Transverse colon (tissue), 4 donors: ENCODE results near the gene KRTAP23-1. TPM values are rescaled to one million over a fixed set of nuclear protein-coding genes. Genes with fewer than 3 reads are reported as not detected.

Experiments
- DNase-seq: peaks from one replicate; pipeline ENCODE4 v3.0.0-alpha.2; 2019
- H3K27ac ChIP-seq, 4 donors: fragments of 200-600 bp; sonication (generic); 2 replicates each; pipeline ENCODE4 v1.5.1; 2016 to 2018; ENCODE audit warnings: inconsistent platforms in 4 of 4
- H3K27me3 ChIP-seq: fragments of 200-600 bp; sonication (generic); 2 replicates; pipeline ENCODE4 v1.5.1; 2017; ENCODE audit warnings: inconsistent platforms
- H3K36me3 ChIP-seq, 4 donors: fragments of 200-600 bp; sonication (generic); 2 replicates each; pipeline ENCODE4 v1.5.1; 2017 to 2019; ENCODE audit warnings: inconsistent platforms in 4 of 4
- H3K4me1 ChIP-seq, 4 donors: fragments of 200-600 bp; sonication (generic); 2 replicates each; pipeline ENCODE4 v1.5.1; 2017 to 2020; ENCODE audit warnings: inconsistent platforms in 4 of 4
- H3K4me3 ChIP-seq, 4 donors: fragments of 200-600 bp; sonication (generic); 1 replicate in 1 of 4; 2 replicates in 3 of 4; pipeline versions ENCODE4 v1.5.1 to v1.6.1; 2017 to 2019; ENCODE audit warnings: inconsistent platforms in 4 of 4
- H3K9me3 ChIP-seq, 2 donors: fragments of 200-600 bp; sonication (generic); 2 replicates each; pipeline ENCODE4 v1.5.1; 2017 to 2019; ENCODE audit warnings: inconsistent platforms in 2 of 2
- CTCF ChIP-seq, 5 experiments: fragments of 200-600 bp in 3 of 5; fragments of 450-650 bp in 2 of 5; sonication (generic) in 3 of 5; IDR thresholded peaks; 1 replicate in 2 of 5; 2 replicates in 3 of 5; pipeline ENCODE4 v1.5.1; 2016 to 2017; ENCODE audit warnings: antibody characterized with exemption in 5 of 5, inconsistent platforms in 3 of 5, mild to moderate bottlenecking in 2 of 5, moderate library complexity in 1 of 5
- EP300 ChIP-seq: sonication (generic); formaldehyde crosslinking; IDR thresholded peaks from one replicate; pipeline ENCODE4 v1.6.1; 2017; ENCODE audit warnings: antibody characterized with exemption, low read depth
- POLR2A ChIP-seq: fragments of 450-650 bp; IDR thresholded peaks from one replicate; pipeline ENCODE4 v1.6.1; 2016; ENCODE audit warnings: antibody characterized with exemption, mild to moderate bottlenecking, moderate library complexity
- POLR2AphosphoS5 ChIP-seq, 3 donors: sonication (generic); formaldehyde crosslinking; IDR thresholded peaks; one replicate each; pipeline ENCODE4 v1.6.1; 2016; ENCODE audit warnings: antibody characterized with exemption in 3 of 3
- WGBS, 2 donors: methylation state at CpG; one replicate each; pipeline ENCODE4 v1.1.5; 2018; ENCODE audit warnings: low coverage in 1 of 2; 5-methylcytosine and 5-hydroxymethylcytosine counted together
- in situ Hi-C, 4 donors: fragments of 200-750 bp; cut with MboI; loops; one replicate each; pipeline versions ENCODE4 v1.15.0 to v1.15.1; 2017; ENCODE audit warnings: low sequenced_read_pairs in 3 of 4, low pct_ligation_motif_present in 1 of 4, low pct_unique_long_range_greater_than_20kb in 1 of 4
- intact Hi-C: fragments of 100-400 bp; cut with DNase I; formaldehyde crosslinking; loops from one replicate; pipeline ENCODE4 v1.15.1; 2023; ENCODE audit warnings: low total_unique reads
- total RNA-seq, 4 donors: library from RNA; depleted of rRNA; stranded (reverse); fragments of >200 nt; gene quantifications; one replicate each; pipeline ENCODE4 v1.1.0, GENCODE V29; 2016

KRTAP23-1 gene
- total RNA-seq, 4 donors from 2014 or later = not detected

- DNase-seq = no peak
- WGBS, 2 donors = 67 to 72% methylated on average over 5 of the region's 5 CpGs
- Histone ChIP-seq H3K27me3 (no peaks in the 10 kb centered on the region), H3K4me3 (no peak within 1 kb of the TSS), H3K9me3 (no peaks in the 10 kb centered on the region), H3K36me3 (no peaks in the 10 kb centered on the region), H3K27ac (no peak within 1 kb of the TSS), H3K4me1 (no peaks in the 10 kb centered on the region)
- no peak for TF ChIP-seq POLR2A
- TF ChIP-seq POLR2AphosphoS5 (IDR thresholded peaks at IDR 0.05) = no peak
- TF ChIP-seq EP300 = no peak
- no peak for TF ChIP-seq CTCF (IDR thresholded peaks at IDR 0.05)
- intact Hi-C loops = no loop called here
- in situ Hi-C loops = no loop called here
These were observed 23.8 kb upstream of the KRTAP23-1 start, which contains the start of gene KRTAP13-2 for GRCh38 chr21:30372139-30372770. TSS of gene KRTAP13-2 (minus strand) at chr21:30372271. CDS start at chr21:30372213, 58 bp downstream.

- WGBS, 2 donors = 30 to 43% methylated on average over 3 of the region's 3 CpGs
- Histone ChIP-seq H3K27me3 (no peaks in the 10 kb centered on the region), H3K36me3 (no peaks in the 10 kb centered on the region), H3K9me3 (no peaks in the 10 kb centered on the region), H3K27ac (no peak overlapping the region), H3K4me3 (no peak overlapping the region), H3K4me1 (no peaks in the 10 kb centered on the region)
- no peak for TF ChIP-seq CTCF (IDR thresholded peaks at IDR 0.05)
- TF ChIP-seq POLR2A = no peak
- no peak for TF ChIP-seq EP300
- TF ChIP-seq POLR2AphosphoS5 (IDR thresholded peaks at IDR 0.05) = no peak
- intact Hi-C loops (no loop called here), in situ Hi-C loops (no loop called here)
- DNase-seq = no peak
These were observed 7.5 kb upstream of the KRTAP23-1 start for GRCh38 chr21:30355906-30356305.

GRCh38 chr21:30354308-30355005 is 6.1 kb upstream of the KRTAP23-1 start:
- TF ChIP-seq EP300 (no peak), POLR2AphosphoS5 (IDR thresholded peaks at IDR 0.05) (no peak), CTCF (IDR thresholded peaks at IDR 0.05) (no peak), POLR2A (no peak)
- 55 to 67% methylated on average over 1 of the region's 1 CpG for WGBS, 2 donors
- DNase-seq = no peak
- intact Hi-C loops = no loop called here
- in situ Hi-C loops = no loop called here
- Histone ChIP-seq H3K36me3 (no peaks in the 10 kb centered on the region), H3K27ac (no peak overlapping the region), H3K9me3 (no peaks in the 10 kb centered on the region), H3K27me3 (no peaks in the 10 kb centered on the region), H3K4me3 (no peak overlapping the region), H3K4me1 (no peaks in the 10 kb centered on the region)

GRCh38 chr21:30351534-30351933 is 3.1 kb upstream of the KRTAP23-1 start:
- Histone ChIP-seq H3K27me3 (no peaks in the 10 kb centered on the region), H3K27ac (no peak overlapping the region), H3K4me1 (no peaks in the 10 kb centered on the region), H3K36me3 (no peaks in the 10 kb centered on the region), H3K9me3 (no peaks in the 10 kb centered on the region), H3K4me3 (no peak overlapping the region)
- in situ Hi-C loops = no loop called here
- 94 to 96% methylated on average over 1 of the region's 1 CpG for WGBS, 2 donors
- intact Hi-C loops = no loop called here
- TF ChIP-seq EP300 (no peak), POLR2A (no peak), CTCF (IDR thresholded peaks at IDR 0.05) (no peak), POLR2AphosphoS5 (IDR thresholded peaks at IDR 0.05) (no peak)
- DNase-seq = no peak
